ENCODE data around the gene JAML.

GRCh38 chr11:118193910-118194566 is 30.8 kb downstream of the JAML start:
- TF ChIP-seq POLR2A (IDR thresholded peaks at IDR 0.05) (no peak), POLR2AphosphoS5 (IDR thresholded peaks at IDR 0.05; ENCODE audit: insufficient read depth in 1 of 2, low read depth in 1 of 2) (no peak)

All from vagina (tissue), 2 donors.